ENCODE results near the gene RUNDC3A.

RUNDC3A gene

GRCh38 chr17:44308865-44309264, 464 bp downstream of the RUNDC3A start:
- FAIRE-seq (no peak), DNase-seq (ENCODE audit: insufficient read length, low spot score) (no peak)
- TF ChIP-seq SPI1 (IDR thresholded peaks at IDR 0.05; ENCODE audit: low read depth, low read length), result no peak
- TF ChIP-seq TAF1 (IDR thresholded peaks at IDR 0.05; ENCODE audit: low read depth, low read length), result no peak
- no peak for TF ChIP-seq POLR2A (IDR thresholded peaks at IDR 0.05; ENCODE audit: low read depth, low read length)
- TF ChIP-seq POU2F2 (IDR thresholded peaks at IDR 0.05; ENCODE audit: low read depth, low read length), result no peak
- TF ChIP-seq PAX5 (IDR thresholded peaks at IDR 0.05; ENCODE audit: insufficient read depth, low read length, severe bottlenecking), result no peak
- no peak for TF ChIP-seq POLR2AphosphoS5 (IDR thresholded peaks at IDR 0.05; ENCODE audit: low read depth, low read length)

- no peak for FAIRE-seq
- TF ChIP-seq PAX5 (IDR thresholded peaks at IDR 0.05; ENCODE audit: insufficient read depth, low read length, severe bottlenecking) (no peak), SPI1 (IDR thresholded peaks at IDR 0.05; ENCODE audit: low read depth, low read length) (no peak), POLR2AphosphoS5 (IDR thresholded peaks at IDR 0.05; ENCODE audit: low read depth, low read length) (no peak), POU2F2 (IDR thresholded peaks at IDR 0.05; ENCODE audit: low read depth, low read length) (no peak), POLR2A (IDR thresholded peaks at IDR 0.05; ENCODE audit: low read depth, low read length) (no peak)
- no peak for DNase-seq (ENCODE audit: insufficient read length, low spot score)
Observed at GRCh38 chr17:44309472-44309871, 1.1 kb downstream of the RUNDC3A start.

GRCh38 chr17:44310188-44310587, 1.8 kb downstream of the RUNDC3A start:
- DNase-seq (ENCODE audit: insufficient read length, low spot score), result no peak
- no peak for FAIRE-seq
- no peak for TF ChIP-seq POLR2A (IDR thresholded peaks at IDR 0.05; ENCODE audit: low read depth, low read length)
- no peak for TF ChIP-seq PAX5 (IDR thresholded peaks at IDR 0.05; ENCODE audit: insufficient read depth, low read length, severe bottlenecking)
- no peak for TF ChIP-seq TAF1 (IDR thresholded peaks at IDR 0.05; ENCODE audit: low read depth, low read length)
- TF ChIP-seq POU2F2 (IDR thresholded peaks at IDR 0.05; ENCODE audit: low read depth, low read length), result no peak
- no peak for TF ChIP-seq SPI1 (IDR thresholded peaks at IDR 0.05; ENCODE audit: low read depth, low read length)
- TF ChIP-seq POLR2AphosphoS5 (IDR thresholded peaks at IDR 0.05; ENCODE audit: low read depth, low read length), result no peak

GRCh38 chr17:44310609-44311376, 2.4 kb downstream of the RUNDC3A start:
- DNase-seq (ENCODE audit: insufficient read length, low spot score) (no peak), FAIRE-seq (no peak)
- TF ChIP-seq POU2F2 (IDR thresholded peaks at IDR 0.05; ENCODE audit: low read depth, low read length) (no peak), POLR2A (IDR thresholded peaks at IDR 0.05; ENCODE audit: low read depth, low read length) (no peak), PAX5 (IDR thresholded peaks at IDR 0.05; ENCODE audit: insufficient read depth, low read length, severe bottlenecking) (no peak)

GRCh38 chr17:44311562-44312181, 3.3 kb downstream of the RUNDC3A start:
- DNase-seq (ENCODE audit: insufficient read length, low spot score) (no peak), FAIRE-seq (no peak)

GRCh38 chr17:44312396-44313104, 4.1 kb downstream of the RUNDC3A start:
- TF ChIP-seq POLR2AphosphoS5 (IDR thresholded peaks at IDR 0.05; ENCODE audit: low read depth, low read length) (no peak), SPI1 (IDR thresholded peaks at IDR 0.05; ENCODE audit: low read depth, low read length) (no peak), TAF1 (IDR thresholded peaks at IDR 0.05; ENCODE audit: low read depth, low read length) (no peak), POLR2A (IDR thresholded peaks at IDR 0.05; ENCODE audit: low read depth, low read length) (no peak), PAX5 (IDR thresholded peaks at IDR 0.05; ENCODE audit: insufficient read depth, low read length, severe bottlenecking) (no peak), POU2F2 (IDR thresholded peaks at IDR 0.05; ENCODE audit: low read depth, low read length) (no peak)
- DNase-seq (ENCODE audit: insufficient read length, low spot score) (no peak), FAIRE-seq (no peak)

More at GRCh38 chr17:44311562-44312181, 3.3 kb downstream of the RUNDC3A start:
- TF ChIP-seq SPI1 (IDR thresholded peaks at IDR 0.05; ENCODE audit: low read depth, low read length), result no peak
- TF ChIP-seq POU2F2 (IDR thresholded peaks at IDR 0.05; ENCODE audit: low read depth, low read length), result no peak
- TF ChIP-seq POLR2A (IDR thresholded peaks at IDR 0.05; ENCODE audit: low read depth, low read length), result no peak
- no peak for TF ChIP-seq PAX5 (IDR thresholded peaks at IDR 0.05; ENCODE audit: insufficient read depth, low read length, severe bottlenecking)
- TF ChIP-seq POLR2AphosphoS5 (IDR thresholded peaks at IDR 0.05; ENCODE audit: low read depth, low read length), result no peak
- no peak for TF ChIP-seq TAF1 (IDR thresholded peaks at IDR 0.05; ENCODE audit: low read depth, low read length)

GRCh38 chr17:44314031-44314430, 5.6 kb downstream of the RUNDC3A start:
- FAIRE-seq, result no peak
- no peak for TF ChIP-seq PAX5 (IDR thresholded peaks at IDR 0.05; ENCODE audit: insufficient read depth, low read length, severe bottlenecking)
- TF ChIP-seq POLR2A (IDR thresholded peaks at IDR 0.05; ENCODE audit: low read depth, low read length), result no peak
- TF ChIP-seq POLR2AphosphoS5 (IDR thresholded peaks at IDR 0.05; ENCODE audit: low read depth, low read length), result no peak
- TF ChIP-seq POU2F2 (IDR thresholded peaks at IDR 0.05; ENCODE audit: low read depth, low read length), result no peak

GRCh38 chr17:44314524-44314868, 6.1 kb downstream of the RUNDC3A start:
- TF ChIP-seq POLR2AphosphoS5 (IDR thresholded peaks at IDR 0.05; ENCODE audit: low read depth, low read length), result no peak
- TF ChIP-seq POLR2A (IDR thresholded peaks at IDR 0.05; ENCODE audit: low read depth, low read length), result no peak
- TF ChIP-seq TAF1 (IDR thresholded peaks at IDR 0.05; ENCODE audit: low read depth, low read length), result no peak
- TF ChIP-seq SPI1 (IDR thresholded peaks at IDR 0.05; ENCODE audit: low read depth, low read length), result no peak
- no peak for TF ChIP-seq POU2F2 (IDR thresholded peaks at IDR 0.05; ENCODE audit: low read depth, low read length)
- no peak for DNase-seq (ENCODE audit: insufficient read length, low spot score)
- FAIRE-seq, result no peak

More at GRCh38 chr17:44314031-44314430, 5.6 kb downstream of the RUNDC3A start:
- DNase-seq (ENCODE audit: insufficient read length, low spot score), result no peak

GRCh38 chr17:44314869-44315661, 6.7 kb downstream of the RUNDC3A start:
- DNase-seq (ENCODE audit: insufficient read length, low spot score), result peak; percentile 83
- TF ChIP-seq SPI1 (IDR thresholded peaks at IDR 0.05; ENCODE audit: low read depth, low read length), result no peak
- TF ChIP-seq POLR2AphosphoS5 (IDR thresholded peaks at IDR 0.05; ENCODE audit: low read depth, low read length), result no peak
- no peak for TF ChIP-seq POLR2A (IDR thresholded peaks at IDR 0.05; ENCODE audit: low read depth, low read length)
- no peak for TF ChIP-seq POU2F2 (IDR thresholded peaks at IDR 0.05; ENCODE audit: low read depth, low read length)
- FAIRE-seq, result peak; percentile 90
